Choroid plexus epithelial cell (primary cell): ENCODE measurements around the gene DPF3.

ENCODE experiments used
- DNase-seq: peaks from one replicate; pipeline ENCODE4 v3.0.0-alpha.2; 2010; ENCODE audit warnings: low read depth
- H3K4me3 ChIP-seq: 2 replicates; pipeline ENCODE4 v1.5.1; 2011; ENCODE audit warnings: low read depth, mild to moderate bottlenecking, control low read depth, low read length, moderate library complexity
- CTCF ChIP-seq: conservative IDR thresholded peaks from 2 replicates; pipeline ENCODE4 v1.5.1; 2011; ENCODE audit warnings: low read depth, mild to moderate bottlenecking, control low read depth, inconsistent platforms, low read length, moderate library complexity

The DPF3 gene

GRCh38 chr14:72741826-72742117, 152.1 kb downstream of the DPF3 start:
- TF ChIP-seq CTCF: no peak
- H3K4me3 ChIP-seq: no peak overlapping the region
- no peak for DNase-seq

GRCh38 chr14:72740966-72741825, 152.7 kb downstream of the DPF3 start:
- no peak for DNase-seq
- H3K4me3 ChIP-seq: no peak overlapping the region
- no peak for TF ChIP-seq CTCF

- no peak for TF ChIP-seq CTCF
- no peak for DNase-seq
Measured at GRCh38 chr14:72740504-72740961, 153.4 kb downstream of the DPF3 start.

GRCh38 chr14:72739446-72740405, 154.2 kb downstream of the DPF3 start:
- no peak overlapping the region for H3K4me3 ChIP-seq
- no peak for TF ChIP-seq CTCF
- no peak for DNase-seq

More at GRCh38 chr14:72740504-72740961, 153.4 kb downstream of the DPF3 start:
- no peak overlapping the region for H3K4me3 ChIP-seq

GRCh38 chr14:72738161-72738611, 155.7 kb downstream of the DPF3 start:
- H3K4me3 ChIP-seq: no peak overlapping the region
- no peak for TF ChIP-seq CTCF
- no peak for DNase-seq

- H3K4me3 ChIP-seq: no peak overlapping the region
- no peak for TF ChIP-seq CTCF
Measured at GRCh38 chr14:72737560-72737943, 156.3 kb downstream of the DPF3 start.

More at GRCh38 chr14:72737560-72737943, 156.3 kb downstream of the DPF3 start:
- no peak for DNase-seq
